Smooth muscle cell (in vitro differentiated cells): ENCODE data around the gene CCNB1. TPM values are rescaled to one million over a fixed set of nuclear protein-coding genes. Genes with fewer than 3 reads are reported as not detected.

Source experiments
- DNase-seq: peaks from one replicate; lab custom pipeline; 2025; ENCODE audit not compliant: unreplicated experiment; lab: John Stamatoyannopoulos, UW
- H2AFZ ChIP-seq: fragments of 200-600 bp; sonication (generic); 2 replicates; pipeline ENCODE4 v1.6.0; 2016; ENCODE audit warnings: antibody characterized with exemption, low read depth, mild to moderate bottlenecking
- H3F3A ChIP-seq: fragments of 200-600 bp; sonication (generic); 2 replicates; pipeline ENCODE4 v1.6.0; 2017; ENCODE audit warnings: antibody characterized with exemption, low read depth
- H3K27ac ChIP-seq: fragments of 200-600 bp; sonication (generic); 2 replicates; pipeline ENCODE4 v1.5.1; 2016; ENCODE audit warnings: low read depth, mild to moderate bottlenecking
- H3K27me3 ChIP-seq: fragments of 200-600 bp; sonication (generic); 2 replicates; pipeline ENCODE4 v1.6.1; 2016; ENCODE audit warnings: low read depth, mild to moderate bottlenecking
- H3K36me3 ChIP-seq: fragments of 200-600 bp; sonication (generic); 2 replicates; pipeline ENCODE4 v1.5.1; 2016; ENCODE audit warnings: low read depth
- H3K4me1 ChIP-seq: fragments of 200-600 bp; sonication (generic); 2 replicates; pipeline ENCODE4 v1.5.1; 2016; ENCODE audit warnings: low read depth
- H3K4me2 ChIP-seq: fragments of 200-600 bp; sonication (generic); 2 replicates; pipeline ENCODE4 v1.6.0; 2016; ENCODE audit warnings: mild to moderate bottlenecking
- H3K4me3 ChIP-seq: fragments of 200-600 bp; sonication (generic); 2 replicates; pipeline ENCODE4 v1.5.1; 2016; ENCODE audit warnings: mild to moderate bottlenecking
- H3K79me2 ChIP-seq: fragments of 200-600 bp; sonication (generic); 2 replicates; pipeline ENCODE4 v1.6.0; 2016; ENCODE audit warnings: low read depth, mild to moderate bottlenecking
- H3K9ac ChIP-seq: fragments of 200-600 bp; sonication (generic); 2 replicates; pipeline ENCODE4 v1.6.0; 2016; ENCODE audit warnings: low read depth
- H3K9me3 ChIP-seq: fragments of 200-600 bp; sonication (generic); replicated peaks from 2 replicates; pipeline ENCODE4 v1.5.1; 2016; ENCODE audit warnings: low read depth
- H4K20me1 ChIP-seq: fragments of 200-600 bp; sonication (generic); 2 replicates; pipeline ENCODE4 v1.6.0; 2016; ENCODE audit warnings: low read depth
- CTCF ChIP-seq: fragments of 200-600 bp; sonication (generic); IDR thresholded peaks from 2 replicates; pipeline ENCODE4 v1.5.1; 2017; ENCODE audit warnings: borderline replicate concordance, mild to moderate bottlenecking, antibody characterized with exemption; ENCODE audit not compliant: insufficient read depth, poor library complexity, severe bottlenecking
- whole genome bisulfite sequencing: methylation state at CpG from one replicate; pipeline ENCODE4 v1.1.7; 2016; ENCODE audit warnings: low lambda C conversion rate; 5-methylcytosine and 5-hydroxymethylcytosine counted together
- polyA plus RNA-seq: library from polyadenylated mRNA; unstranded; fragments of >200 nt; fragmentation: Nextera tagmentation; extraction: Ambion mirVana; gene quantifications from 2 replicates; pipeline ENCODE4 v1.2.1, GENCODE V29; 2016
- total RNA-seq: library from RNA; depleted of rRNA; stranded (reverse); fragments of >200 nt; gene quantifications from 2 replicates; pipeline ENCODE4 v1.2.3, GENCODE V29; 2014

Gene CCNB1
- total and polyA plus RNA-seq, 2 experiments from 2014 or later: 28.5 to 36.8 TPM

- DNase-seq: no peak
- TF ChIP-seq CTCF: no peak
- Histone ChIP-seq H3K4me1 (peaks cover under 1% of the 10 kb centered on the region), H3K9me3 (no peaks in the 10 kb centered on the region), H3K4me3 (no peak overlapping the region), H3F3A (no peaks in the 10 kb centered on the region), H2AFZ (no peak overlapping the region), H3K27ac (no peak overlapping the region), H4K20me1 (no peaks in the 10 kb centered on the region), H3K4me2 (no peak overlapping the region), H3K36me3 (no peaks in the 10 kb centered on the region), H3K27me3 (no peaks in the 10 kb centered on the region), H3K9ac (no peak overlapping the region), H3K79me2 (no peaks in the 10 kb centered on the region)
- WGBS: 98% methylated on average over 2 of the region's 2 CpGs
Observed at GRCh38 chr5:69212022-69212421, 45.1 kb downstream of the CCNB1 start.

- no peak overlapping the region for H3K4me2 ChIP-seq
- H3K4me1 ChIP-seq: peaks cover 7% of the 10 kb centered on the region
- H3K79me2 ChIP-seq: peaks cover 7% of the 10 kb centered on the region
- DNase-seq: no peak
- no peak for TF ChIP-seq CTCF
- no peaks in the 10 kb centered on the region for H3K27me3 ChIP-seq
- no peak overlapping the region for H3K4me3 ChIP-seq
- no peak overlapping the region for H3K9ac ChIP-seq
- no peak overlapping the region for H3K27ac ChIP-seq
- H3F3A ChIP-seq: no peaks in the 10 kb centered on the region
- no peak overlapping the region for H2AFZ ChIP-seq
- no peaks in the 10 kb centered on the region for H3K9me3 ChIP-seq
- 92% methylated on average over 4 of the region's 4 CpGs for WGBS
- H4K20me1 ChIP-seq: no peaks in the 10 kb centered on the region
- H3K36me3 ChIP-seq: no peaks in the 10 kb centered on the region
Observed at GRCh38 chr5:69213513-69214215, 46.7 kb downstream of the CCNB1 start.

GRCh38 chr5:69217151-69217511, 50.2 kb downstream of the CCNB1 start:
- H3K4me1 ChIP-seq: peaks cover 12% of the 10 kb centered on the region
- H3K27me3 ChIP-seq: no peaks in the 10 kb centered on the region
- peak overlapping the region; percentile 86 for H2AFZ ChIP-seq
- 73% methylated on average over 6 of the region's 6 CpGs for WGBS
- peaks cover 31% of the 10 kb centered on the region for H3K79me2 ChIP-seq
- peak overlapping the region; percentile 91 for H3K4me2 ChIP-seq
- H3K9ac ChIP-seq: no peak overlapping the region
- peak overlapping the region; percentile 74 for H3K4me3 ChIP-seq
- H3K9me3 ChIP-seq: no peaks in the 10 kb centered on the region
- DNase-seq: no peak
- H3K27ac ChIP-seq: no peak overlapping the region
- TF ChIP-seq CTCF: no peak
- H4K20me1 ChIP-seq: no peaks in the 10 kb centered on the region
- H3K36me3 ChIP-seq: no peaks in the 10 kb centered on the region
- no peaks in the 10 kb centered on the region for H3F3A ChIP-seq
